Measurements from ENCODE around the gene NDUFV1. TPM values are rescaled to one million over a fixed set of nuclear protein-coding genes. Genes with fewer than 3 reads are reported as not detected.

The NDUFV1 gene
- total and polyA plus RNA-seq, 9 of the 15 experiments (the other 6 are each of a cell fraction or from before 2014, with no cell fraction given): 10.8 to 423 (median 209) TPM

DNA sequence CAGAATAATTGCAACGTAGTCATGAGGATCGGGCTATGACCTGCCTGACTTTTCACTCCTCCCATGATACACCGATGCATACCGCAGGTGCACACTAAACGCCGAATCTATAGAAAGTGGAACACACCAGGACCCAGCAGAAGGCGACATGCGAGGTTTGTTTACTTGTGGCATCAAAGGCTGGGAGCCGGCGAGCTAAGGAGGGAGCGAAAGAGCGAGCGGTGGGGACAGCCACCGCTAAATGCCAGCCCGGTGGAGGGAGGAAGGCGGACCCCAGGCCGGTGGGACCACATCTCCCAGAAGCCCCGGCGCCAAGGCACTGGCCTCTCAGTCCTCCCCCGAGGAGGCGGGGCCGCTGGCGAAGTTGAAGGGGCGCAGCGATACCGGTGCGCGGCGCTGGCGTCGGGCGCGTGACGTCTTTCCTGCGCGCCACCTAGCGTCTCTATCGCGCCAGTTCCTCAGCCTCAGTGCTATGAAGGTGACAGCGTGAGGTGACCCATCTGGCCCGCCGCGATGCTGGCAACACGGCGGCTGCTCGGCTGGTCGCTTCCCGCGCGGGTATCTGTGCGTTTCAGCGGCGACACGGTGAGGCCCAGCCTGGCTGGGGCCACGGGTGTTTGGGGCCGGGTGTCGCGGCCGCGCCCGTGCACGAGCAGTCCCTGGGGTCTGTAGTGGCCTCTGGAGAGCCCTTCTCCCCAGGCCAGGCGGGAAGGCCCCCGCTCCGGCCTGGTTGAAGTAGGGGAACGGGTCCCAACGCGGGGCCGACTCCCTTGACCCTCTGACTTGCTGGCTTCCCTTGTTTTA is at the start of gene NDUFV1 (continued):
- TF ChIP-seq YY1 (IDR thresholded peaks at IDR 0.05; ENCODE audit: borderline replicate concordance in 1 of 3, control insufficient read depth in 1 of 3, extremely low read depth in 1 of 3, insufficient read depth in 3 of 3, insufficient read length in 1 of 3, insufficient replicate concordance in 2 of 3, low read depth in 1 of 3, low read length in 2 of 3) (peak in 2 of 3 experiments; percentile 29 to 72), ZNF717 (CRISPR knock-in tag; IDR thresholded peaks at IDR 0.05) (no peak), HDAC6 (IDR thresholded peaks at IDR 0.05; ENCODE audit: low read depth, low read length) (no peak), POLR2AphosphoS5 (IDR thresholded peaks at IDR 0.05; ENCODE audit: control insufficient read depth, insufficient read depth, low read depth, low read length) (peak; percentile 71), SMARCC2 (IDR thresholded peaks at IDR 0.05; ENCODE audit: low read depth) (no peak), WHSC1 (IDR thresholded peaks at IDR 0.05; ENCODE audit: low read length) (no peak), ESRRA (IDR thresholded peaks at IDR 0.05; ENCODE audit: borderline replicate concordance, low read depth) (peak; percentile 96), CHD2 (IDR thresholded peaks at IDR 0.05; ENCODE audit: low read depth, low read length) (0 out of 2 replicates have a peak, but pooled peaks have one; percentile 49), ZZZ3 (IDR thresholded peaks at IDR 0.05) (no peak), PHF8 (IDR thresholded peaks at IDR 0.05; ENCODE audit: borderline replicate concordance, low read length) (peak; percentile 73; the same call in 1 of the 2 replicates), KHSRP (IDR thresholded peaks at IDR 0.05) (peak; percentile 84), ZNF79 (CRISPR knock-in tag; IDR thresholded peaks at IDR 0.05; ENCODE audit: low read depth) (no peak), JUND (IDR thresholded peaks at IDR 0.05; ENCODE audit: borderline replicate concordance, low read depth, low read length) (peak; percentile 70; the same call in 1 of the 2 replicates), JUND (tag; IDR thresholded peaks at IDR 0.05; ENCODE audit: borderline replicate concordance, low read depth, low read length) (no peak; the same call in 2 of the 3 replicates), NCOR1 (IDR thresholded peaks at IDR 0.05) (no peak)
- TF ChIP-seq, protein P1, sequence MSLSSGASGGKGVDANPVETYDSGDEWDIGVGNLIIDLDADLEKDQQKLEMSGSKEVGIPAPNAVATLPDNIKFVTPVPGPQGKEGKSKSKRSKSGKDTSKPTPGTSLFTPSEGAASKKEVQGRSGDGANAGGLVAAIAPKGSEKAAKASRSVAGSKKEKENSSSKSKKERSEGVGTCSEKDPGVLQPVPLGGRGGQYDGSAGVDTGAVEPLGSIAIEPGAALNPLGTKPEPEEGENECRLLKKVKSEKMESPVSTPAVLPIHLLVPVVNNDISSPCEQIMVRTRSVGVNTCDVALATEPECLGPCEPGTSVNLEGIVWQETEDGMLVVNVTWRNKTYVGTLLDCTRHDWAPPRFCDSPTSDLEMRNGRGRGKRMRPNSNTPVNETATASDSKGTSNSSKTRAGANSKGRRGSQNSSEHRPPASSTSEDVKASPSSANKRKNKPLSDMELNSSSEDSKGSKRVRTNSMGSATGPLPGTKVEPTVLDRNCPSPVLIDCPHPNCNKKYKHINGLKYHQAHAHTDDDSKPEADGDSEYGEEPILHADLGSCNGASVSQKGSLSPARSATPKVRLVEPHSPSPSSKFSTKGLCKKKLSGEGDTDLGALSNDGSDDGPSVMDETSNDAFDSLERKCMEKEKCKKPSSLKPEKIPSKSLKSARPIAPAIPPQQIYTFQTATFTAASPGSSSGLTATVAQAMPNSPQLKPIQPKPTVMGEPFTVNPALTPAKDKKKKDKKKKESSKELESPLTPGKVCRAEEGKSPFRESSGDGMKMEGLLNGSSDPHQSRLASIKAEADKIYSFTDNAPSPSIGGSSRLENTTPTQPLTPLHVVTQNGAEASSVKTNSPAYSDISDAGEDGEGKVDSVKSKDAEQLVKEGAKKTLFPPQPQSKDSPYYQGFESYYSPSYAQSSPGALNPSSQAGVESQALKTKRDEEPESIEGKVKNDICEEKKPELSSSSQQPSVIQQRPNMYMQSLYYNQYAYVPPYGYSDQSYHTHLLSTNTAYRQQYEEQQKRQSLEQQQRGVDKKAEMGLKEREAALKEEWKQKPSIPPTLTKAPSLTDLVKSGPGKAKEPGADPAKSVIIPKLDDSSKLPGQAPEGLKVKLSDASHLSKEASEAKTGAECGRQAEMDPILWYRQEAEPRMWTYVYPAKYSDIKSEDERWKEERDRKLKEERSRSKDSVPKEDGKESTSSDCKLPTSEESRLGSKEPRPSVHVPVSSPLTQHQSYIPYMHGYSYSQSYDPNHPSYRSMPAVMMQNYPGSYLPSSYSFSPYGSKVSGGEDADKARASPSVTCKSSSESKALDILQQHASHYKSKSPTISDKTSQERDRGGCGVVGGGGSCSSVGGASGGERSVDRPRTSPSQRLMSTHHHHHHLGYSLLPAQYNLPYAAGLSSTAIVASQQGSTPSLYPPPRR (CRISPR knock-in tag; IDR thresholded peaks at IDR 0.05; ENCODE audit: borderline replicate concordance): 0 out of 2 replicates have a peak, but pooled peaks have one; percentile 15
- TF ChIP-seq, protein P2, sequence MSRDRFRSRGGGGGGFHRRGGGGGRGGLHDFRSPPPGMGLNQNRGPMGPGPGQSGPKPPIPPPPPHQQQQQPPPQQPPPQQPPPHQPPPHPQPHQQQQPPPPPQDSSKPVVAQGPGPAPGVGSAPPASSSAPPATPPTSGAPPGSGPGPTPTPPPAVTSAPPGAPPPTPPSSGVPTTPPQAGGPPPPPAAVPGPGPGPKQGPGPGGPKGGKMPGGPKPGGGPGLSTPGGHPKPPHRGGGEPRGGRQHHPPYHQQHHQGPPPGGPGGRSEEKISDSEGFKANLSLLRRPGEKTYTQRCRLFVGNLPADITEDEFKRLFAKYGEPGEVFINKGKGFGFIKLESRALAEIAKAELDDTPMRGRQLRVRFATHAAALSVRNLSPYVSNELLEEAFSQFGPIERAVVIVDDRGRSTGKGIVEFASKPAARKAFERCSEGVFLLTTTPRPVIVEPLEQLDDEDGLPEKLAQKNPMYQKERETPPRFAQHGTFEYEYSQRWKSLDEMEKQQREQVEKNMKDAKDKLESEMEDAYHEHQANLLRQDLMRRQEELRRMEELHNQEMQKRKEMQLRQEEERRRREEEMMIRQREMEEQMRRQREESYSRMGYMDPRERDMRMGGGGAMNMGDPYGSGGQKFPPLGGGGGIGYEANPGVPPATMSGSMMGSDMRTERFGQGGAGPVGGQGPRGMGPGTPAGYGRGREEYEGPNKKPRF (IDR thresholded peaks at IDR 0.05; ENCODE audit: low read depth, low read length): no peak
- TF ChIP-seq, protein P3, sequence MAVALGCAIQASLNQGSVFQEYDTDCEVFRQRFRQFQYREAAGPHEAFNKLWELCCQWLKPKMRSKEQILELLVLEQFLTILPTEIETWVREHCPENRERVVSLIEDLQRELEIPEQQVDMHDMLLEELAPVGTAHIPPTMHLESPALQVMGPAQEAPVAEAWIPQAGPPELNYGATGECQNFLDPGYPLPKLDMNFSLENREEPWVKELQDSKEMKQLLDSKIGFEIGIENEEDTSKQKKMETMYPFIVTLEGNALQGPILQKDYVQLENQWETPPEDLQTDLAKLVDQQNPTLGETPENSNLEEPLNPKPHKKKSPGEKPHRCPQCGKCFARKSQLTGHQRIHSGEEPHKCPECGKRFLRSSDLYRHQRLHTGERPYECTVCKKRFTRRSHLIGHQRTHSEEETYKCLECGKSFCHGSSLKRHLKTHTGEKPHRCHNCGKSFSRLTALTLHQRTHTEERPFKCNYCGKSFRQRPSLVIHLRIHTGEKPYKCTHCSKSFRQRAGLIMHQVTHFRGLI (CRISPR knock-in tag; IDR thresholded peaks at IDR 0.05): no peak
